ENCODE results near the gene PCBP4.
A peak's percentile ranks its signal among the peaks of the same experiment; 100 is the strongest.

The PCBP4 gene

GRCh38 chr3:52005571-52005986 is 38.3 kb upstream of the PCBP4 start:
- TF ChIP-seq EZH2phosphoT487 (conservative IDR thresholded peaks at IDR 0.05; ENCODE audit: low read length) = no peak
- TF ChIP-seq, protein P1, sequence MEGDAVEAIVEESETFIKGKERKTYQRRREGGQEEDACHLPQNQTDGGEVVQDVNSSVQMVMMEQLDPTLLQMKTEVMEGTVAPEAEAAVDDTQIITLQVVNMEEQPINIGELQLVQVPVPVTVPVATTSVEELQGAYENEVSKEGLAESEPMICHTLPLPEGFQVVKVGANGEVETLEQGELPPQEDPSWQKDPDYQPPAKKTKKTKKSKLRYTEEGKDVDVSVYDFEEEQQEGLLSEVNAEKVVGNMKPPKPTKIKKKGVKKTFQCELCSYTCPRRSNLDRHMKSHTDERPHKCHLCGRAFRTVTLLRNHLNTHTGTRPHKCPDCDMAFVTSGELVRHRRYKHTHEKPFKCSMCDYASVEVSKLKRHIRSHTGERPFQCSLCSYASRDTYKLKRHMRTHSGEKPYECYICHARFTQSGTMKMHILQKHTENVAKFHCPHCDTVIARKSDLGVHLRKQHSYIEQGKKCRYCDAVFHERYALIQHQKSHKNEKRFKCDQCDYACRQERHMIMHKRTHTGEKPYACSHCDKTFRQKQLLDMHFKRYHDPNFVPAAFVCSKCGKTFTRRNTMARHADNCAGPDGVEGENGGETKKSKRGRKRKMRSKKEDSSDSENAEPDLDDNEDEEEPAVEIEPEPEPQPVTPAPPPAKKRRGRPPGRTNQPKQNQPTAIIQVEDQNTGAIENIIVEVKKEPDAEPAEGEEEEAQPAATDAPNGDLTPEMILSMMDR (IDR thresholded peaks at IDR 0.05; ENCODE audit: insufficient read depth, low read length, poor library complexity, severe bottlenecking) = no peak
- H3K9me2 ChIP-seq (replicated peaks; ENCODE audit: insufficient read depth, low read length) = no peaks in the 10 kb centered on the region
- no peaks in the 10 kb centered on the region for H3K79me2 ChIP-seq (ENCODE audit: insufficient read depth, low read length)
- no peaks in the 10 kb centered on the region for H3K36me3 ChIP-seq (ENCODE audit: low read length)
- H3K27me3 ChIP-seq (ENCODE audit: low read length) = no peaks in the 10 kb centered on the region
- no peak overlapping the region for H3K9ac ChIP-seq (ENCODE audit: low read length)
- no peak overlapping the region for H3K4me3 ChIP-seq (ENCODE audit: insufficient read depth, low read length, poor library complexity, severe bottlenecking)
- H3K9me3 ChIP-seq (ENCODE audit: insufficient read depth, low read length) = no peaks in the 10 kb centered on the region
- no peaks in the 10 kb centered on the region for H3F3A ChIP-seq (ENCODE audit: insufficient read depth)
- no peak overlapping the region for H3K27ac ChIP-seq (ENCODE audit: low read depth, low read length)
- H3K4me2 ChIP-seq (ENCODE audit: low read depth, low read length, poor library complexity, severe bottlenecking) = no peak overlapping the region
- H2AFZ ChIP-seq (ENCODE audit: low read depth, low read length, severe bottlenecking) = no peak overlapping the region
- no peaks in the 10 kb centered on the region for H4K20me1 ChIP-seq (ENCODE audit: low read depth, low read length)

DNA sequence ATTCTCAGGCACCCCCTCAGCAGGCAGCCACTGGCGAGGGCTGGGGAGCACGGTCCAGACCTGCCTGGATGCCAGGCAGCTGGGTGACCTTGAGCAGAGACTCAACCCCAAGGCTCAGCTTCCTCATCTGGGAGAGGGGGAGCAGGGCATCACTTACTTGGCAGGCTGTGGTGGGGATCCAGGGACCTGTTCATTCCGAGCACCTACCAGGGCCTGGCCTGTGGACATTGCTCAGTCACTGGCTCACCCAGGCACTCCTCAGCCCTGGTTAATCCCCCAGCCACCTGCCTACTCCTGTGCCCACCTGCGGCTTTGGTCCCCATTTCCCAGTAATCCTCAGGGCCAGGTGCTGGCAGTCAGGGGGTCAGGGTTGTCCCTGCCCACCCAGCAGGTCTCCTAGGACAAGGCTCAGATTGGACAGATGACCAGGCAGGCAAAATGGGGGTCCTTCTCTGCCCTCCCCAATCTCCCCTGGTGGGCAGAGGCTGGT is 37.7 kb upstream of the PCBP4 start:
- Histone ChIP-seq H3K4me3 (ENCODE audit: insufficient read depth, low read length, poor library complexity, severe bottlenecking) (no peak overlapping the region), H2AFZ (ENCODE audit: low read depth, low read length, severe bottlenecking) (no peak overlapping the region), H3K9ac (ENCODE audit: low read length) (no peak overlapping the region), H3F3A (ENCODE audit: insufficient read depth) (no peaks in the 10 kb centered on the region), H3K27me3 (ENCODE audit: low read length) (no peaks in the 10 kb centered on the region), H3K4me2 (ENCODE audit: low read depth, low read length, poor library complexity, severe bottlenecking) (no peak overlapping the region), H3K9me2 (replicated peaks; ENCODE audit: insufficient read depth, low read length) (no peaks in the 10 kb centered on the region), H3K9me3 (ENCODE audit: insufficient read depth, low read length) (no peaks in the 10 kb centered on the region), H3K79me2 (ENCODE audit: insufficient read depth, low read length) (no peaks in the 10 kb centered on the region), H4K20me1 (ENCODE audit: low read depth, low read length) (no peaks in the 10 kb centered on the region), H3K27ac (ENCODE audit: low read depth, low read length) (no peak overlapping the region), H3K36me3 (ENCODE audit: low read length) (no peaks in the 10 kb centered on the region)
- TF ChIP-seq EZH2phosphoT487 (conservative IDR thresholded peaks at IDR 0.05; ENCODE audit: low read length) = no peak
- TF ChIP-seq, protein P1 (IDR thresholded peaks at IDR 0.05; ENCODE audit: insufficient read depth, low read length, poor library complexity, severe bottlenecking) = no peak

- Histone ChIP-seq H3K79me2 (ENCODE audit: insufficient read depth, low read length) (no peaks in the 10 kb centered on the region), H3F3A (ENCODE audit: insufficient read depth) (no peaks in the 10 kb centered on the region), H4K20me1 (ENCODE audit: low read depth, low read length) (no peaks in the 10 kb centered on the region), H3K9me3 (ENCODE audit: insufficient read depth, low read length) (no peaks in the 10 kb centered on the region), H3K4me3 (ENCODE audit: insufficient read depth, low read length, poor library complexity, severe bottlenecking) (no peak overlapping the region), H3K9ac (ENCODE audit: low read length) (no peak overlapping the region), H3K27me3 (ENCODE audit: low read length) (no peaks in the 10 kb centered on the region), H3K27ac (ENCODE audit: low read depth, low read length) (no peak overlapping the region), H2AFZ (ENCODE audit: low read depth, low read length, severe bottlenecking) (no peak overlapping the region), H3K36me3 (ENCODE audit: low read length) (no peaks in the 10 kb centered on the region), H3K9me2 (replicated peaks; ENCODE audit: insufficient read depth, low read length) (no peaks in the 10 kb centered on the region), H3K4me2 (ENCODE audit: low read depth, low read length, poor library complexity, severe bottlenecking) (no peak overlapping the region)
- TF ChIP-seq EZH2phosphoT487 (conservative IDR thresholded peaks at IDR 0.05; ENCODE audit: low read length) = no peak
- TF ChIP-seq, protein P1 (IDR thresholded peaks at IDR 0.05; ENCODE audit: insufficient read depth, low read length, poor library complexity, severe bottlenecking) = peak; percentile 19
Measured at GRCh38 chr3:52004163-52004787, 37.0 kb upstream of the PCBP4 start.
